Activated naive CD4-positive, alpha-beta T cell treated with anti-CD3 and anti-CD28 coated beads for 36 hours (primary cell): ENCODE results near the gene POLE2. TPM values are rescaled to one million over a fixed set of nuclear protein-coding genes. Genes with fewer than 3 reads are reported as not detected.
"Not testable (repeated sequence)": the region's sequence is repeated elsewhere in the genome, so short reads cannot be mapped to it uniquely, and the experiment has no call there.

Experiments
- CTCF ChIA-PET: fragments of 350-600 bp; sonication (Branson Sonifier 250); formaldehyde crosslinking; loops from one replicate; lab custom pipeline; 2021; ENCODE audit warnings: antibody characterized with exemption; lab: Charles Lee
- DNase-seq: peaks from one replicate; pipeline ENCODE4 v3.0.0-alpha.2; 2020
- H3K27ac Mint-ChIP-seq: one replicate; pipeline ENCODE4 v1.8.0; 2021; ENCODE audit warnings: mild to moderate bottlenecking, mixed read lengths
- H3K27me3 Mint-ChIP-seq: one replicate; pipeline ENCODE4 v1.8.0; 2021; ENCODE audit warnings: low read depth, mixed read lengths
- H3K36me3 Mint-ChIP-seq: one replicate; pipeline ENCODE4 v1.8.0; 2021; ENCODE audit warnings: low read depth, mixed read lengths
- H3K4me1 Mint-ChIP-seq: one replicate; pipeline ENCODE4 v1.8.0; 2021; ENCODE audit warnings: low read depth, mixed read lengths
- H3K4me3 Mint-ChIP-seq: one replicate; pipeline ENCODE4 v1.8.0; 2021; ENCODE audit warnings: mild to moderate bottlenecking, moderate library complexity, mixed read lengths
- H3K9me3 Mint-ChIP-seq: one replicate; pipeline ENCODE4 v1.8.0; 2021; ENCODE audit warnings: mixed read lengths
- intact Hi-C: fragments of 100-400 bp; cut with micrococcal nuclease; formaldehyde crosslinking; loops from one replicate; pipeline ENCODE4 v1.15.1; 2023
- total RNA-seq, 2 experiments: library from RNA; stranded (reverse); gene quantifications; one replicate each; pipeline ENCODE4 v1.2.3, GENCODE V29; 2021

Gene POLE2
- total RNA-seq, 2 experiments from 2014 or later = 36.9 to 40.3 TPM

- peak; percentile 84 for DNase-seq
- Mint-ChIP-seq H3K36me3 (peaks cover 1% of the 10 kb centered on the region), H3K9me3 (no peaks in the 10 kb centered on the region), H3K4me3 (peak within 1 kb of the TSS; percentile 81), H3K4me1 (peaks cover 34% of the 10 kb centered on the region), H3K27ac (peak within 1 kb of the TSS; percentile 62), H3K27me3 (no peaks in the 10 kb centered on the region)
- intact Hi-C loops = loop anchor here (1.0 to 5.0 kb wide), 2 partner anchors 74 to 619 kb away; partner anchors contain the start of genes DMAC2L and L2HGDH
- CTCF ChIA-PET = interaction anchor here (0.7 to 1.1 kb wide), 4 partner anchors 59 to 170 kb away, joined by 3 to 5 read pairs (median 4); partner anchors contain the start of gene KLHDC2
Observed at GRCh38 chr14:49692811-49693734, 5.1 kb upstream of the POLE2 start, which contains the start of gene KLHDC1. TSS of gene KLHDC1 (plus strand) at chr14:49693120. CDS start at chr14:49693195, 75 bp downstream.

GRCh38 chr14:49692193-49692757 is 4.3 kb upstream of the POLE2 start:
- Mint-ChIP-seq H3K27ac (peak overlapping the region; percentile 57), H3K4me1 (peaks cover 35% of the 10 kb centered on the region), H3K27me3 (no peaks in the 10 kb centered on the region), H3K4me3 (peak overlapping the region; percentile 81), H3K9me3 (no peaks in the 10 kb centered on the region), H3K36me3 (peaks cover 5% of the 10 kb centered on the region)
- CTCF ChIA-PET = interaction anchor here (0.7 to 1.1 kb wide), 3 partner anchors 59 to 98 kb away, joined by 3 to 5 read pairs (median 4); partner anchors contain the start of gene KLHDC2
- no peak for DNase-seq
- intact Hi-C loops = loop anchor here (5.0 kb wide), 1 partner anchor 620 kb away; the partner anchor contains the start of genes DMAC2L and L2HGDH

- Mint-ChIP-seq H3K36me3 (peaks cover 9% of the 10 kb centered on the region), H3K4me3 (no peak overlapping the region), H3K4me1 (peaks cover 43% of the 10 kb centered on the region), H3K9me3 (no peaks in the 10 kb centered on the region), H3K27ac (no peak overlapping the region), H3K27me3 (no peaks in the 10 kb centered on the region)
- no peak for DNase-seq
- CTCF ChIA-PET = interaction anchor here (0.5 to 0.8 kb wide), 4 partner anchors 17 to 170 kb away, joined by 3 to 4 read pairs (median 3); no protein-coding TSS in a partner anchor
- intact Hi-C loops = loop anchor here (5.0 kb wide), 1 partner anchor 621 kb away; the partner anchor contains the start of genes DMAC2L and L2HGDH
Observed at GRCh38 chr14:49691031-49691430, 3.0 kb upstream of the POLE2 start.

GRCh38 chr14:49688701-49689030 is 652 bp upstream of the POLE2 start:
- H3K9me3 Mint-ChIP-seq = no peaks in the 10 kb centered on the region
- no peaks in the 10 kb centered on the region for H3K27me3 Mint-ChIP-seq
- CTCF ChIA-PET = no interaction called here
- DNase-seq = no peak
- peak overlapping the region; percentile 92 for H3K4me3 Mint-ChIP-seq
- peaks cover 25% of the 10 kb centered on the region for H3K4me1 Mint-ChIP-seq
- peak overlapping the region; percentile 83 for H3K27ac Mint-ChIP-seq
- intact Hi-C loops = loop anchor here (1.0 to 2.0 kb wide), 6 partner anchors 54 to 543 kb away; partner anchors contain the start of genes KLHDC2, NEMF, RPS29 and SOS2
- peaks cover 13% of the 10 kb centered on the region for H3K36me3 Mint-ChIP-seq

GRCh38 chr14:49686425-49686824 is 1.6 kb downstream of the POLE2 start:
- Mint-ChIP-seq H3K9me3 (no peaks in the 10 kb centered on the region), H3K4me3 (peak overlapping the region; percentile 92), H3K4me1 (peaks cover 18% of the 10 kb centered on the region), H3K27ac (no peak overlapping the region), H3K27me3 (no peaks in the 10 kb centered on the region), H3K36me3 (peaks cover 21% of the 10 kb centered on the region)
- no peak for DNase-seq
- intact Hi-C loops = no loop called here
- CTCF ChIA-PET = interaction anchor here (0.6 to 1.0 kb wide), 2 partner anchors 8 to 166 kb away, joined by 3 read pairs; partner anchors contain the start of gene NEMF

GRCh38 chr14:49679271-49679670 is 8.7 kb downstream of the POLE2 start:
- H3K4me3 Mint-ChIP-seq = no peak overlapping the region
- no peaks in the 10 kb centered on the region for H3K27me3 Mint-ChIP-seq
- CTCF ChIA-PET = interaction anchor here (0.6 to 1.0 kb wide), 2 partner anchors 15 to 1097 kb away, joined by 3 read pairs; no protein-coding TSS in a partner anchor
- no peaks in the 10 kb centered on the region for H3K9me3 Mint-ChIP-seq
- peaks cover 64% of the 10 kb centered on the region for H3K36me3 Mint-ChIP-seq
- no peak overlapping the region for H3K27ac Mint-ChIP-seq
- H3K4me1 Mint-ChIP-seq = no peaks in the 10 kb centered on the region
- no peak for DNase-seq
- intact Hi-C loops = no loop called here

GRCh38 chr14:49677643-49678042 is 10.4 kb downstream of the POLE2 start:
- H3K36me3 Mint-ChIP-seq = peaks cover 71% of the 10 kb centered on the region
- H3K4me3 Mint-ChIP-seq = no peak overlapping the region
- CTCF ChIA-PET = no interaction called here
- no peaks in the 10 kb centered on the region for H3K4me1 Mint-ChIP-seq
- H3K9me3 Mint-ChIP-seq = no peaks in the 10 kb centered on the region
- no peak overlapping the region for H3K27ac Mint-ChIP-seq
- intact Hi-C loops = no loop called here
- no peaks in the 10 kb centered on the region for H3K27me3 Mint-ChIP-seq
- DNase-seq = no peak

GRCh38 chr14:49673586-49673985 is 14.4 kb downstream of the POLE2 start:
- Mint-ChIP-seq H3K9me3 (no peaks in the 10 kb centered on the region), H3K4me3 (no peak overlapping the region), H3K4me1 (no peaks in the 10 kb centered on the region), H3K27ac (no peak overlapping the region), H3K27me3 (no peaks in the 10 kb centered on the region), H3K36me3 (peaks cover 50% of the 10 kb centered on the region)
- CTCF ChIA-PET = interaction anchor here (1.0 kb wide), 1 partner anchor 17 kb away, joined by 3 read pairs; no protein-coding TSS in a partner anchor
- intact Hi-C loops = no loop called here
- DNase-seq = no peak

GRCh38 chr14:49670475-49670874 is 17.5 kb downstream of the POLE2 start:
- Mint-ChIP-seq H3K27ac (no peak overlapping the region), H3K4me1 (no peaks in the 10 kb centered on the region), H3K36me3 (peaks cover 41% of the 10 kb centered on the region), H3K9me3 (no peaks in the 10 kb centered on the region), H3K4me3 (no peak overlapping the region), H3K27me3 (no peaks in the 10 kb centered on the region)
- intact Hi-C loops = no loop called here
- no peak for DNase-seq
- CTCF ChIA-PET = no interaction called here

- Mint-ChIP-seq H3K36me3 (peaks cover 12% of the 10 kb centered on the region), H3K27me3 (no peaks in the 10 kb centered on the region), H3K27ac (no peak overlapping the region), H3K4me1 (no peaks in the 10 kb centered on the region), H3K9me3 (no peaks in the 10 kb centered on the region), H3K4me3 (no peak overlapping the region)
- CTCF ChIA-PET = interaction anchor here (1.0 to 1.3 kb wide), 2 partner anchors 22 to 26 kb away, joined by 3 read pairs; no protein-coding TSS in a partner anchor
- no peak for DNase-seq
- intact Hi-C loops = no loop called here
Observed at GRCh38 chr14:49659526-49660455, 28.2 kb downstream of the POLE2 start.

GRCh38 chr14:49657500-49657899 is 30.5 kb downstream of the POLE2 start:
- H3K9me3 Mint-ChIP-seq, DNase-seq, intact Hi-C loops, H3K27ac Mint-ChIP-seq, H3K27me3 Mint-ChIP-seq, H3K4me3 Mint-ChIP-seq, H3K36me3 Mint-ChIP-seq, H3K4me1 Mint-ChIP-seq: not testable (repeated sequence)
- CTCF ChIA-PET = interaction anchor here (0.7 to 1.2 kb wide), 2 partner anchors 53 to 71 kb away, joined by 4 to 5 read pairs; no protein-coding TSS in a partner anchor
